ENCODE measurements around the gene PLCG2.

PLCG2 gene

GRCh38 chr16:81860287-81861266, 81.5 kb downstream of the PLCG2 start:
- no peaks in the 10 kb centered on the region for H3K27me3 ChIP-seq
- TF ChIP-seq CTCF (IDR thresholded peaks at IDR 0.05), result no peak
- peaks cover 69% of the 10 kb centered on the region for H3K36me3 ChIP-seq
- H3K4me3 ChIP-seq (ENCODE audit: low read depth in 1 of 2, low read length in 1 of 2), result no peak overlapping the region
- H3K27ac ChIP-seq, result peak overlapping the region; percentile 98
- H3K4me1 ChIP-seq (ENCODE audit: control insufficient read depth in 1 of 2, insufficient read depth in 1 of 2, low read depth in 1 of 2, low read length in 1 of 2), result peaks cover 37 to 41% of the 10 kb centered on the region in 2 experiments
- no peaks in the 10 kb centered on the region for H3K9me3 ChIP-seq

GRCh38 chr16:81861503-81861902, 82.4 kb downstream of the PLCG2 start:
- Histone ChIP-seq H3K27ac (peak overlapping the region; percentile 98), H3K4me3 (ENCODE audit: low read depth in 1 of 2, low read length in 1 of 2) (no peak overlapping the region)
- TF ChIP-seq CTCF (IDR thresholded peaks at IDR 0.05), result no peak

DNA sequence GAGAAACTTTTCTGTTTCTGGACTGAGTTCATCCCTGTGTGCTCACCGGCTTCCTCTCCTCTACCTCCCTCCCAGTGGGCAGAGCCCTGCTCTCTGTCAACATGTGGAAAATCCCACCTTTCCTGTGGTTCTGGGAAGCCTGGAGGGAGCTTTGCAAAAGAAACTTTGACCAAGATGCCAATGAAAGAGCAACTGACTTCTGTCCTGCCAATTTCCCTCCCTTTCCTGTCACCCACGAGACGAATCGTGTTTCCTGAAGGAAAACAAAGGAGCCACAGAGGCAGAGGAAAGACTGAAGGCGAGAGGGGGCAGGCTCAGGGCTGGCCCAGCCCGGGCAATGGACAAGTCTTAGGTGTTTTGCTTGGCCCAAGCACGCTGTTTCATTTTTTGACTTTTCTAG, 82.8 kb downstream of the PLCG2 start:
- H3K4me3 ChIP-seq (ENCODE audit: low read depth in 1 of 2, low read length in 1 of 2), result no peak overlapping the region
- no peak for TF ChIP-seq CTCF (IDR thresholded peaks at IDR 0.05)
- peak overlapping the region; percentile 98 for H3K27ac ChIP-seq
- H3K36me3 ChIP-seq, result peaks cover 56% of the 10 kb centered on the region
- H3K9me3 ChIP-seq, result no peaks in the 10 kb centered on the region
- H3K4me1 ChIP-seq (ENCODE audit: control insufficient read depth in 1 of 2, insufficient read depth in 1 of 2, low read depth in 1 of 2, low read length in 1 of 2), result peaks cover 46% of the 10 kb centered on the region in 2 experiments
- no peaks in the 10 kb centered on the region for H3K27me3 ChIP-seq

More at GRCh38 chr16:81861503-81861902, 82.4 kb downstream of the PLCG2 start:
- peaks cover 60% of the 10 kb centered on the region for H3K36me3 ChIP-seq
- no peaks in the 10 kb centered on the region for H3K27me3 ChIP-seq
- peaks cover 42 to 43% of the 10 kb centered on the region in 2 experiments for H3K4me1 ChIP-seq (ENCODE audit: control insufficient read depth in 1 of 2, insufficient read depth in 1 of 2, low read depth in 1 of 2, low read length in 1 of 2)
- no peaks in the 10 kb centered on the region for H3K9me3 ChIP-seq

DNA sequence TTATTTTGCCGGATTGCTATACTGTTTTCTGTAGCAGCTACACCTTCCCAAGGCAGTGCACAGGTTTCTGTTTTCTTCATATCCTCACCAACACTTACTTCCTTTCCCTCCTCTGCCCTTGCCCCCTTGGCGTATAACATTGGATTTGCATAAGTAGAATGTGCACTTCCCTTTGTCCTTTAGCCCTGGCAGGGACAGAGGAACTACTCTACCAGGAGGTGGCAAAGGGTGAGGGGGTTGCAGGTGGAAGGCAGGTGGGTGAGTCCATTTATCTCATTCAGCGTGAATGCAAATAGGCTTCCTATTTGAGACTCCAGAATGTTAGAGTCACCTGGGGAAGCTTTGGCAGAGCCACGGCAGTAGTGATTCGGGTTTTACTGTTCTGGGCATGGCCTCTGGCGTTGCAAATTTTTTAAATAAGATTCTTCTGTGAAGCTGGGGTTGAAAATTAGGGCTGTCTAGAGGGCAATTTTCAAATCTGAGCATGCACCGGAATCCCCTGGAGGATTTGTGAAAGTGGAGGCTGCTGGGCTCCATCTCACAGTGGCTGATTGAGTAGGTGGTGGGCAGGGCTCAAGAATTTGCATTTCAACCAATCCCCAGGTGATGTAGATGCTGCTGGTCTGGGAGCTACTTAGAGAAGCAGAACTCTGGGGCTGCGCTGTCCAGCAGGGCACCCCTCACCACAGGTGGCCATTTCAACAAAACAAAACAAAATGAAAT, 84.7 kb downstream of the PLCG2 start:
- no peaks in the 10 kb centered on the region for H3K27me3 ChIP-seq
- H3K36me3 ChIP-seq, result peaks cover 48% of the 10 kb centered on the region
- peak overlapping the region; percentile 98 for H3K27ac ChIP-seq
- H3K4me3 ChIP-seq (ENCODE audit: low read depth in 1 of 2, low read length in 1 of 2), result peak overlapping the region in 1 of 2 experiments; percentile 11
- peak; percentile 50 for TF ChIP-seq CTCF (IDR thresholded peaks at IDR 0.05)
- H3K4me1 ChIP-seq (ENCODE audit: control insufficient read depth in 1 of 2, insufficient read depth in 1 of 2, low read depth in 1 of 2, low read length in 1 of 2), result peaks cover 60 to 65% of the 10 kb centered on the region in 2 experiments
- H3K9me3 ChIP-seq, result no peaks in the 10 kb centered on the region

DNA sequence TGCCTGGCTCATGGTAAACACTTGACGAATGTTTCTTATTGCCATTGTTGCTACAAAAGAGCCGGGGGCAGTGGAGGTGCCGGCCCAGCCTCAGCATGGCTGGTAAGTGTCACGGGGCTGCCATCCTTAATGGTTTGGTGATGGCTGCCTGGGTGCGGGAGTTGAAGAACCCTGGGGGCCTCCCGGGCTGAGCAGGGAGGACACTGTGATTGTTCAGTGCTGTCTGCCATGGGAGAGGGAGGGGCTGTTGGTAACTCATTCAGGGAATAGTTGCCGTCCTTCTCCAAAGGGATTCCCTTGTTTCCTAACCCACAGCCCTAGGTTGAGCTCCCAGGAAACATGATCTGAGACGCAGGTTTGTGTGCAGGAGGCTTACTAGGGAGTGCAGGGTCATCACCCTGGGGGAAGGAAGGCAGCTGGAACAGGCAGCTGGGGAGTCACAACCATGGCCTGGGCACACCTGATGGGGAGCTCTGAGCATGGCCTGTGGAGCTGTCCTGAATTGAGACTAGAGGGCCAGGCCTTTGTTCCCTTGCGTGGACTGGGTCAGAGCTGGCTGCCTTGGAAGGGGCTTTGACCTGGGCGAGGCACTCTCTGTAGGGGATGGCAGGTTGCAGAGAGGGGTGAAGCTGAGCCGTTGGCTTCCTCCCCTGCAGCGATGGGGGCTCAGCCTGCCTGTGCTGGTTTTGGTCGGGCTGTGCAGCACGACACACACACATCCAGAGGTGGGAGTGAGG, 85.7 kb downstream of the PLCG2 start:
- peaks cover 60 to 66% of the 10 kb centered on the region in 2 experiments for H3K4me1 ChIP-seq (ENCODE audit: control insufficient read depth in 1 of 2, insufficient read depth in 1 of 2, low read depth in 1 of 2, low read length in 1 of 2)
- no peak for TF ChIP-seq CTCF (IDR thresholded peaks at IDR 0.05)
- H3K4me3 ChIP-seq (ENCODE audit: low read depth in 1 of 2, low read length in 1 of 2), result no peak overlapping the region
- peak overlapping the region; percentile 98 for H3K27ac ChIP-seq
- H3K9me3 ChIP-seq, result no peaks in the 10 kb centered on the region
- H3K36me3 ChIP-seq, result peaks cover 48% of the 10 kb centered on the region
- H3K27me3 ChIP-seq, result no peaks in the 10 kb centered on the region

Data from neutrophil (primary cell).